Mesendoderm (in vitro differentiated cells): Measurements from ENCODE around the gene KSR2.

Source experiments
- DNase-seq: peaks from one replicate; pipeline ENCODE4 v3.0.0; 2013
- H2AK5ac ChIP-seq: 2 replicates; pipeline ENCODE4 v1.6.1; 2013; ENCODE audit warnings: low read length, inconsistent platforms
- H2BK120ac ChIP-seq: 2 replicates; pipeline ENCODE4 v1.6.1; 2013; ENCODE audit warnings: low read depth, mild to moderate bottlenecking, low read length, moderate library complexity, mixed read lengths
- H2BK15ac ChIP-seq: replicated peaks from 2 replicates; pipeline ENCODE4 v1.6.1; 2013; ENCODE audit warnings: low read depth, mild to moderate bottlenecking, moderate library complexity
- H2BK5ac ChIP-seq: 2 replicates; pipeline ENCODE4 v1.6.1; 2013; ENCODE audit warnings: low read length, inconsistent platforms
- H3K18ac ChIP-seq: 2 replicates; pipeline ENCODE4 v1.6.1; 2013; ENCODE audit warnings: mild to moderate bottlenecking, low read length, mixed read lengths
- H3K23ac ChIP-seq: one replicate; pipeline ENCODE4 v1.6.1; 2013; ENCODE audit warnings: low read length
- H3K27ac ChIP-seq: 2 replicates; pipeline ENCODE4 v1.5.1; 2013; ENCODE audit warnings: low read depth, mild to moderate bottlenecking, inconsistent platforms, low read length, moderate library complexity
- H3K27me3 ChIP-seq: 2 replicates; pipeline ENCODE4 v1.6.1; 2013; ENCODE audit warnings: low read length, control low read depth, mild to moderate bottlenecking, inconsistent platforms; ENCODE audit not compliant: insufficient read depth, poor library complexity
- H3K36me3 ChIP-seq: 2 replicates; pipeline ENCODE4 v1.6.1; 2013; ENCODE audit warnings: low read length, inconsistent platforms; ENCODE audit not compliant: control insufficient read depth, insufficient read depth
- H3K4ac ChIP-seq: one replicate; pipeline ENCODE4 v1.6.1; 2013; ENCODE audit warnings: low read depth, mild to moderate bottlenecking, low read length, moderate library complexity
- H3K4me1 ChIP-seq: 2 replicates; pipeline ENCODE4 v1.6.1; 2013; ENCODE audit warnings: low read depth, low read length, inconsistent platforms; ENCODE audit not compliant: control insufficient read depth
- H3K4me2 ChIP-seq: 2 replicates; pipeline ENCODE4 v1.6.1; 2013; ENCODE audit warnings: low read length
- H3K4me3 ChIP-seq: 2 replicates; pipeline ENCODE4 v1.5.1; 2013; ENCODE audit warnings: mild to moderate bottlenecking, low read length
- H3K56ac ChIP-seq: one replicate; pipeline ENCODE4 v1.6.1; 2013; ENCODE audit warnings: low read length
- H3K79me1 ChIP-seq: 2 replicates; pipeline ENCODE4 v1.6.1; 2013; ENCODE audit warnings: low read length, inconsistent platforms
- H3K79me2 ChIP-seq: 2 replicates; pipeline ENCODE4 v1.6.1; 2013; ENCODE audit warnings: mild to moderate bottlenecking, low read length; ENCODE audit not compliant: control insufficient read depth, insufficient read depth
- H3K9ac ChIP-seq: 2 replicates; pipeline ENCODE4 v1.6.1; 2013; ENCODE audit warnings: low read length, inconsistent platforms
- H4K5ac ChIP-seq: one replicate; pipeline ENCODE4 v1.6.1; 2013; ENCODE audit warnings: low read length
- H4K8ac ChIP-seq: one replicate; pipeline ENCODE4 v1.6.1; 2013; ENCODE audit warnings: low read depth, mild to moderate bottlenecking, control low read depth, low read length, moderate library complexity
- WGBS: extraction: QIAGEN DNeasy Blood & Tissue Kit; methylation state at CpG from one replicate; pipeline ENCODE4 v1.1.7; 2013; ENCODE audit warnings: low lambda C conversion rate, missing lambda C conversion rate; ENCODE audit not compliant: insufficient coverage; ENCODE audit errors: extremely low coverage; 5-methylcytosine and 5-hydroxymethylcytosine counted together

Gene KSR2

DNA sequence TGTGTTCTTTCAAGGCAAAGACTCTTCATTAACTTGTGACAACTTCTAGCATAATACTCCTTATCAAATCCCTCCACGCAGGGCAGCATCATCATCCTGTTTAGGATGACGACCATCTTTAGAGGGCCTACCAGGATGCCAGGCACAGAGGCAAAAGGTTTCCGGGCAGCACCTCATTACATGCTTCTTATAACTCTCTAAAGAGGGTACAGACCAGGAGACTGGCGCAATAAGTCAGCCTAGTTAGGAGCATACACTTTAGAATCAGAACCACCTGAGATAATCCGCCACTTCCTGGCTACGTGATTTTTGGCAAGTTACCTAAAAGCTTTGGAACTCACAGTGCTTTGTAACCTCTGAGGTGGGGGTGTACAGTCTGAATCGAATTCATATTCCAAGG lies 471.4 kb downstream of the KSR2 start:
- no peak for DNase-seq
- H4K8ac ChIP-seq = no peak overlapping the region
- H3K27ac ChIP-seq = no peak overlapping the region
- no peak overlapping the region for H3K18ac ChIP-seq
- H3K36me3 ChIP-seq = no peaks in the 10 kb centered on the region
- no peak overlapping the region for H3K56ac ChIP-seq
- no peak overlapping the region for H2AK5ac ChIP-seq
- H4K5ac ChIP-seq = no peak overlapping the region
- H3K79me1 ChIP-seq = no peaks in the 10 kb centered on the region
- no peak overlapping the region for H2BK15ac ChIP-seq
- H3K23ac ChIP-seq = no peak overlapping the region
- no peak overlapping the region for H3K4ac ChIP-seq
- H3K9ac ChIP-seq = no peak overlapping the region
- H2BK120ac ChIP-seq = no peak overlapping the region
- H3K4me1 ChIP-seq = peaks cover 2% of the 10 kb centered on the region
- H3K4me2 ChIP-seq = no peak overlapping the region
- H2BK5ac ChIP-seq = no peak overlapping the region
- no peaks in the 10 kb centered on the region for H3K27me3 ChIP-seq
- H3K4me3 ChIP-seq = no peak overlapping the region
- H3K79me2 ChIP-seq = no peaks in the 10 kb centered on the region
- WGBS = no CpG with 5 or more reads among the region's 7 CpGs

DNA sequence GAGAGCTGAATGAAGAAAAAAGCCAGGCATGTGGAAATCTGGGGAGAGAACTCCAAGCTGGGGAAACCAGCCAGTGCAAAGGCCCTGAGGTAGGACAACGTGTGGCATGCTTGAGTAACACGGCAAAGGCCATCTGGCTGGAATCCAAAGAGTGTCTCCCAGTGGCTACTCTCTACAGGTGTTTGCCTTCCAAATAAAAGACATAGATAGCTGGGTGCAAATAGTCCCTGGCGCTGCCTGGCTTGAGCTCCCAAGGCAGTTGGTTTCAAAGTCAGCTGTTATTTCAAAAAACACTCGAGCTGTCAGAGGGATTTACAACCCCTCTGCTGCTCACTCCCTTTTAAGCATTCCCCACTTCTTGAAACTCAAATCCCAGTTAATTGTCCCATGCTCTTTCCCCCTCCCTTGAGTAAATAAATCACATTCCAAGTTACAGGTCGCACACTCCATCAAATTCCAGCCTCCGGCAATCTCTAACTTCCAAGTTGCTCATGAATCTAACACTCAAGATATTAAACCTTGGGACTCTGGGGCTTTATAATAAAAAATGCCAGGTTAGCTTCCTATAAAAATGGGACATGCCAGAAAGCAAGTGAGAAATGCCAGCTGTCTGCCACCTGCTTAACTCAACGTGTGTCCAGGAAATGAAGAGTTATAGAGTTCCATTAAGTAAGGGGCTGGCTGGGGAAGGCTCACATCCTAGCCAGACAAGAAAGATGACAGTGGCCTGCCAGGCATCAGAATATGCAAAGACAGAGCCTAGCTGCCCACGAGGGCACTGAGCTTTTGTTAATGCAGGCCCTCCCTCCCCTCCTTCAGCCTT lies 473.7 kb downstream of the KSR2 start:
- H3K4me2 ChIP-seq = no peak overlapping the region
- no peak overlapping the region for H3K23ac ChIP-seq
- no peaks in the 10 kb centered on the region for H3K27me3 ChIP-seq
- no CpG with 5 or more reads among the region's 8 CpGs for WGBS
- no peak overlapping the region for H4K8ac ChIP-seq
- H3K4me3 ChIP-seq = no peak overlapping the region
- no peak overlapping the region for H3K56ac ChIP-seq
- DNase-seq = peak; percentile 49
- H3K9ac ChIP-seq = no peak overlapping the region
- H3K27ac ChIP-seq = no peak overlapping the region
- no peaks in the 10 kb centered on the region for H3K79me2 ChIP-seq
- no peak overlapping the region for H3K18ac ChIP-seq
- no peak overlapping the region for H2BK15ac ChIP-seq
- H2BK120ac ChIP-seq = no peak overlapping the region
- no peak overlapping the region for H2BK5ac ChIP-seq
- H3K4me1 ChIP-seq = peaks cover 2% of the 10 kb centered on the region
- no peaks in the 10 kb centered on the region for H3K36me3 ChIP-seq
- no peak overlapping the region for H3K4ac ChIP-seq
- H2AK5ac ChIP-seq = no peak overlapping the region
- no peaks in the 10 kb centered on the region for H3K79me1 ChIP-seq
- no peak overlapping the region for H4K5ac ChIP-seq

DNA sequence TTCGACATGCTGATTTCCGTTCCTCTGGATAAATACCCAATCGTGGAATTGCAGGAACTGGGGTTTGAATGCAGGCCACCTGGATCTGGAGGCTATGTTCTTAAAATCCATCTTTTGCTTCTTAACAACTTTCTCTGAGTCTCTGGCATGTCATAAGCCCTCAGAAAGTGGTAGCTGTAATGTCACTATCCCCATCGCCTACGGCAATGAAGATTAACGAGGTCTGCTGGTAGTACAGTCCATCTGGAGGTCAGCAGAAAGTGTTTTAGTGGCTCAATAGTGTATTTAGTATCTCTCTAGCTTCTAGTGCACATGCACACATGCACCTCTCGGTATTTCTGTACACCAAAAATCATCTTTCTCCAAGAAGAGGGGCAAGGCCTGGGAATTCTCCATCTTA lies 477.1 kb downstream of the KSR2 start:
- H3K4ac ChIP-seq = no peak overlapping the region
- H3K9ac ChIP-seq = no peak overlapping the region
- H2BK15ac ChIP-seq = no peak overlapping the region
- H3K4me3 ChIP-seq = no peak overlapping the region
- no peak overlapping the region for H3K4me2 ChIP-seq
- no peak overlapping the region for H2BK5ac ChIP-seq
- H3K79me1 ChIP-seq = no peaks in the 10 kb centered on the region
- H3K23ac ChIP-seq = no peak overlapping the region
- H2BK120ac ChIP-seq = no peak overlapping the region
- H3K4me1 ChIP-seq = peaks cover 2% of the 10 kb centered on the region
- no peak overlapping the region for H4K5ac ChIP-seq
- no peak overlapping the region for H3K27ac ChIP-seq
- WGBS = no CpG with 5 or more reads among the region's 7 CpGs
- no peaks in the 10 kb centered on the region for H3K36me3 ChIP-seq
- H3K79me2 ChIP-seq = no peaks in the 10 kb centered on the region
- no peak overlapping the region for H4K8ac ChIP-seq
- no peak overlapping the region for H3K18ac ChIP-seq
- H3K27me3 ChIP-seq = no peaks in the 10 kb centered on the region
- no peak overlapping the region for H3K56ac ChIP-seq
- H2AK5ac ChIP-seq = no peak overlapping the region
- no peak for DNase-seq

DNA sequence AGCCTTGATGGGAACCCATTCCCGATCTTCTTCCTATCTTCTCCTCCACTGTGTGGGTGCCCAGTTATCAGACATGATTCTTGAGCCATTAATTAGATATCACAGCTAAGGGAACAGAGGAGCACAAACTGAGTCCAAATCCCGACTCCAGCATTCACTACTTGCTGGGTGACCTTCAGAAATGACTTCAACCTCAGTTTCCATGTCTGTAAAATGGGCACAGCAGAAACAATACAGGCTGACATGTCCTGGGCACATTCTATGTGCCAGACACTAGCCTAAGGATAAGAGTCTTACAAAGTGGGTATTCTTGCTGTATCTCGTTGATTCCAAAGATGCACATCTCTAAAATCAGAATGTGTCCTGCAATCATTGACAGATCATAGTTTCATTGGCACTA lies 478.7 kb downstream of the KSR2 start:
- Histone ChIP-seq H3K79me2 (no peaks in the 10 kb centered on the region), H3K79me1 (no peaks in the 10 kb centered on the region), H4K8ac (no peak overlapping the region), H3K4me2 (no peak overlapping the region), H3K4ac (no peak overlapping the region), H3K23ac (no peak overlapping the region), H3K18ac (no peak overlapping the region), H3K36me3 (no peaks in the 10 kb centered on the region), H3K27ac (no peak overlapping the region), H2BK15ac (no peak overlapping the region), H3K4me1 (no peaks in the 10 kb centered on the region), H2BK120ac (no peak overlapping the region), H3K9ac (no peak overlapping the region), H2BK5ac (no peak overlapping the region), H3K27me3 (no peaks in the 10 kb centered on the region), H2AK5ac (no peak overlapping the region), H3K56ac (no peak overlapping the region), H3K4me3 (no peak overlapping the region), H4K5ac (no peak overlapping the region)
- no CpG with 5 or more reads among the region's 3 CpGs for WGBS
- no peak for DNase-seq

DNA sequence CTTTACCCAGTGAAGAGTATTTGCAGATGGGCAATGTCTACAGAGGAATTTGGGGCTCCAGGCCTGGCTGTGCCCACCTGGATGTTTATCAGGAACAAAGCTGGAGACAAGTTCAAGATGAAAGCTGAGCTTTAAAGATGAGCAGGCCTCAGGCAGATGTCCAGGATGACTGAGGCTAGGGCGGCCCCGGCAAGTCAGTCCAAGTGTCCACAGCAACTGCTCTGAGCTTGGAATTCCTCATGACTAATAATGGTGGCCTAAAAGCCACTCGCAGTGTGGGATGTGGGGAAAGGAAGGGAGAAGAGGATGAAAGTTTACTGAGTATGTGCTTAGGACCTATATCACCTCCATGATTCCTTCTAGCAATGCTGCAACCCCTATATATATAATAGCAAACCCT lies 479.1 kb downstream of the KSR2 start:
- Histone ChIP-seq H2BK15ac (no peak overlapping the region), H3K27ac (no peak overlapping the region), H3K9ac (no peak overlapping the region), H3K56ac (no peak overlapping the region), H3K4me3 (no peak overlapping the region), H4K5ac (no peak overlapping the region), H3K4ac (no peak overlapping the region), H3K27me3 (no peaks in the 10 kb centered on the region), H2AK5ac (no peak overlapping the region), H3K23ac (no peak overlapping the region), H4K8ac (no peak overlapping the region), H3K4me2 (no peak overlapping the region), H3K18ac (no peak overlapping the region), H2BK5ac (no peak overlapping the region), H3K79me2 (no peaks in the 10 kb centered on the region), H3K79me1 (no peaks in the 10 kb centered on the region), H3K4me1 (no peaks in the 10 kb centered on the region), H3K36me3 (no peaks in the 10 kb centered on the region), H2BK120ac (no peak overlapping the region)
- no peak for DNase-seq
- WGBS = no CpG with 5 or more reads among the region's 3 CpGs
